ENCODE data around the gene FHAD1. TPM values are rescaled to one million over a fixed set of nuclear protein-coding genes. Genes with fewer than 3 reads are reported as not detected.

The FHAD1 gene
- total and polyA plus RNA-seq, 2 experiments from 2014 or later: 0.13 to 0.68 TPM

DNA sequence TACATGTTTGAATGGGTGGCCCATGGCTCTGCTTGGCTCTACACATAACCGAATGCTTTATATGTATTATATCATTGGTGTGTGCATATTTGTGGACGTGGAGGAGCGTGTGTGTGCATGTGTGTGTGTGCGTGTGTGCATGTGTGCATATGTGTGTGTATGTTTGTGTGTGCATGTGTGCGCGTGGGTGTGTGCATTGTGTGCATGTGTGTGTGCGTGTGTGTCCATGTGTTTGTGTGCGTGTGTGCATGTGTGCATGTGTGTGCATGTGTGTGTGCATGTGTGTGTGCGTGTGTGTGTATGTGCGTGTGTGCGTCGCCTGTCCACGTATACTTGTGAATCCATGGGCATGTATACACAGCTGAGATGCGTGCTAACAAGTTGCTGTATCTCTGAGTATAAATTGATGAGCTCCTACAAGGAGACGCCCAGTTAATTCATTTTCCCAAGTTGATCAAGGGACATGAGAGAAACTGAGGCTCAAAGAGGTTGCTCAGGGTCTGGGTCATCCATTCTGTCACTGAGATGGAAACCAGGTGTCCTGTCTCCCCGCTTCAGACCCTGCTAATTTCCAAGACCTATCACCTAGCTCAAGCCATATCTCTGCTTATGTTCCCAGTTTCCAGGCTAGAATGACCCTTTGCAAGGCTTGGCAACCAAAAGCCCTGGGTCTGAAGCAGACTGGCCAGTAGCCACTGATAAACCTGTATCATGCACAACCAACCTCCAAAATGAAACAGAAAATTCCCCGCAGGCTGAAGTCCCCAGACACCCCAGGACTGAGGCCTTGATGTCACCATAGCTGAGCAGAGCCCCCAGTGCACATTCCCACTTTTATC is 188.4 kb downstream of the FHAD1 start:
- Histone ChIP-seq H3K4me3 (no peak overlapping the region), H3K9me3 (ENCODE audit: low read depth) (no peaks in the 10 kb centered on the region), H3K79me2 (no peaks in the 10 kb centered on the region), H3K36me3 (replicated peaks; ENCODE audit: insufficient read depth, low read depth) (no peaks in the 10 kb centered on the region), H3K4me2 (no peak overlapping the region), H3K9me2 (replicated peaks; ENCODE audit: insufficient read depth) (no peaks in the 10 kb centered on the region), H3K27me3 (no peaks in the 10 kb centered on the region), H4K20me1 (ENCODE audit: insufficient read depth, poor library complexity, severe bottlenecking) (no peaks in the 10 kb centered on the region), H2AFZ (no peak overlapping the region), H3K4me1 (ENCODE audit: insufficient read depth) (peaks cover 8% of the 10 kb centered on the region), H3K27ac (no peak overlapping the region)
- DNase-seq (ENCODE audit: low spot score): no peak
- TF ChIP-seq EZH2 (IDR thresholded peaks at IDR 0.05; ENCODE audit: borderline replicate concordance): no peak
- TF ChIP-seq, protein P1, sequence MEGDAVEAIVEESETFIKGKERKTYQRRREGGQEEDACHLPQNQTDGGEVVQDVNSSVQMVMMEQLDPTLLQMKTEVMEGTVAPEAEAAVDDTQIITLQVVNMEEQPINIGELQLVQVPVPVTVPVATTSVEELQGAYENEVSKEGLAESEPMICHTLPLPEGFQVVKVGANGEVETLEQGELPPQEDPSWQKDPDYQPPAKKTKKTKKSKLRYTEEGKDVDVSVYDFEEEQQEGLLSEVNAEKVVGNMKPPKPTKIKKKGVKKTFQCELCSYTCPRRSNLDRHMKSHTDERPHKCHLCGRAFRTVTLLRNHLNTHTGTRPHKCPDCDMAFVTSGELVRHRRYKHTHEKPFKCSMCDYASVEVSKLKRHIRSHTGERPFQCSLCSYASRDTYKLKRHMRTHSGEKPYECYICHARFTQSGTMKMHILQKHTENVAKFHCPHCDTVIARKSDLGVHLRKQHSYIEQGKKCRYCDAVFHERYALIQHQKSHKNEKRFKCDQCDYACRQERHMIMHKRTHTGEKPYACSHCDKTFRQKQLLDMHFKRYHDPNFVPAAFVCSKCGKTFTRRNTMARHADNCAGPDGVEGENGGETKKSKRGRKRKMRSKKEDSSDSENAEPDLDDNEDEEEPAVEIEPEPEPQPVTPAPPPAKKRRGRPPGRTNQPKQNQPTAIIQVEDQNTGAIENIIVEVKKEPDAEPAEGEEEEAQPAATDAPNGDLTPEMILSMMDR (IDR thresholded peaks at IDR 0.05; ENCODE audit: poor library complexity): no peak
- no peak for TF ChIP-seq EZH2phosphoT487 (IDR thresholded peaks at IDR 0.05; ENCODE audit: low read depth, severe bottlenecking, unreplicated experiment)
- 94% methylated on average over 15 of the region's 17 CpGs for WGBS (ENCODE audit: low lambda C conversion rate, missing lambda C conversion rate)

DNA sequence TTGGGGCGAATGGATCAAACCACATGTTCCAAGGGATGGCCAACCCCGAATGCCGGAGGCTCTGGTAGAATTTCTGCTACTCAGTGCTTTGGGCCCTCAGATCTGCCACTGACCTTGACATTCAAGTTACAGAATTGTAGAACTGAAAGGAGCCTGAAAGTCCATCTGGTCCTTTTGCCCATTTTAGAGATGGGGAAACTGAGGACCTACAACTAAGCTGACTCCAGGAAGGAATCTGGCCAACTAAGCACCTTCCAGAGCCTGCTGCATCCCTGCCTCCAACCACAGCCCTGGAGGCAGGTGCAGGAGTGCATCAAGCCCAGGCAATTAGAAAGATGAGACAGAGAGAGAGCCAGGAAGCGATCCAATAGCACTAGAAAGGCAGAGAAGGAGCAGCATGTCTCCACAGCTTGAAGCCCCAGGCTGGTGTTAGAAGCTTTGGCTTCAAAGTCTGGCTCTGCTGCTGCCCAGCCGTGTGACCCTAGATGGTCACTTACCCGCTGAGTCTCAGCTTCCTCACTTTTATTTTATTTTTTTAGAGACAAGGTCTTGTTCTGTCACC is 189.9 kb downstream of the FHAD1 start:
- no peaks in the 10 kb centered on the region for H3K27me3 ChIP-seq
- 92% methylated on average over 6 of the region's 6 CpGs for WGBS (ENCODE audit: low lambda C conversion rate, missing lambda C conversion rate)

DNA sequence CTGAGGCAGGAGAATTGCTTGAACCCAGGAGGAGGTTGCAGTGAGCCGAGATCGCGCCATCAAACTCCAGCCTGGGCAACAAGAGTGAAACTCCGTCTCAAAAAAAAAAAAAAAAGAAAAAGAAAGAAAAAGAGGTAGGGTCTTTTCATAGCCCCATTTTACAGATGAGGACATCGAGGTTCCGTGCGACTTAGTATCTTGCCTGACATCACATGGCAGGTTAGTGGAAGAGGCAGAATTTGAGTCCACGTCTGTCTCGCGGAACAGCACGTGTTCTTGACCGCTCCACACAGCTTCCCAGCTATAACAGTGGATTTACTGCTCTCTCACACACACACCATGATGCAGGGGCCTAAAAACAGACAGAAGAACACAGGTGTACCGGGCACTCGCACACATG is 192.3 kb downstream of the FHAD1 start:
- H3K4me3 ChIP-seq: no peak overlapping the region
- 97% methylated on average over 14 of the region's 14 CpGs for WGBS (ENCODE audit: low lambda C conversion rate, missing lambda C conversion rate)
- no peak for TF ChIP-seq EZH2 (IDR thresholded peaks at IDR 0.05; ENCODE audit: borderline replicate concordance)
- TF ChIP-seq, protein P1 (IDR thresholded peaks at IDR 0.05; ENCODE audit: poor library complexity): no peak
- no peak for TF ChIP-seq EZH2phosphoT487 (IDR thresholded peaks at IDR 0.05; ENCODE audit: low read depth, severe bottlenecking, unreplicated experiment)
- no peak for DNase-seq (ENCODE audit: low spot score)
- no peak overlapping the region for H3K4me2 ChIP-seq
- H3K4me1 ChIP-seq (ENCODE audit: insufficient read depth): no peaks in the 10 kb centered on the region
- no peaks in the 10 kb centered on the region for H3K79me2 ChIP-seq
- no peaks in the 10 kb centered on the region for H3K9me3 ChIP-seq (ENCODE audit: low read depth)
- no peak overlapping the region for H2AFZ ChIP-seq
- no peaks in the 10 kb centered on the region for H3K27me3 ChIP-seq
- H3K27ac ChIP-seq: no peak overlapping the region
- no peaks in the 10 kb centered on the region for H3K36me3 ChIP-seq (replicated peaks; ENCODE audit: insufficient read depth, low read depth)
- H3K9me2 ChIP-seq (replicated peaks; ENCODE audit: insufficient read depth): no peaks in the 10 kb centered on the region
- H4K20me1 ChIP-seq (ENCODE audit: insufficient read depth, poor library complexity, severe bottlenecking): no peaks in the 10 kb centered on the region

More for the DNA sequence above, 189.9 kb downstream of the FHAD1 start:
- TF ChIP-seq EZH2 (IDR thresholded peaks at IDR 0.05; ENCODE audit: borderline replicate concordance) (no peak), EZH2phosphoT487 (IDR thresholded peaks at IDR 0.05; ENCODE audit: low read depth, severe bottlenecking, unreplicated experiment) (no peak)
- TF ChIP-seq, protein P1 (IDR thresholded peaks at IDR 0.05; ENCODE audit: poor library complexity): no peak
- Histone ChIP-seq H3K4me3 (no peak overlapping the region), H3K4me2 (no peak overlapping the region), H3K27ac (no peak overlapping the region), H3K9me2 (replicated peaks; ENCODE audit: insufficient read depth) (no peaks in the 10 kb centered on the region), H3K36me3 (replicated peaks; ENCODE audit: insufficient read depth, low read depth) (no peaks in the 10 kb centered on the region), H3K79me2 (no peaks in the 10 kb centered on the region), H3K9me3 (ENCODE audit: low read depth) (no peaks in the 10 kb centered on the region), H3K4me1 (ENCODE audit: insufficient read depth) (peaks cover 7% of the 10 kb centered on the region), H2AFZ (no peak overlapping the region), H4K20me1 (ENCODE audit: insufficient read depth, poor library complexity, severe bottlenecking) (no peaks in the 10 kb centered on the region)
- no peak for DNase-seq (ENCODE audit: low spot score)

Measured in hepatocyte (in vitro differentiated cells).